GM23248 (cell line): Measurements from ENCODE around the gene DSC1. TPM values are rescaled to one million over a fixed set of nuclear protein-coding genes. Genes with fewer than 3 reads are reported as not detected.
"Not testable (repeated sequence)": the region's sequence is repeated elsewhere in the genome, so short reads cannot be mapped to it uniquely, and the experiment has no call there.

Experiments used
- DNase-seq: peaks from one replicate; pipeline ENCODE4 v3.0.0-alpha.2; 2015
- H2AFZ ChIP-seq: fragments of 200-600 bp; sonication (generic); 2 replicates; pipeline ENCODE4 v1.6.1; 2016; ENCODE audit warnings: antibody characterized with exemption
- H3F3A ChIP-seq: fragments of 200-600 bp; sonication (generic); 2 replicates; pipeline ENCODE4 v1.6.1; 2016; ENCODE audit warnings: mild to moderate bottlenecking, antibody characterized with exemption, mixed run types; ENCODE audit not compliant: insufficient read depth
- H3K27ac ChIP-seq: fragments of 200-600 bp; sonication (generic); 2 replicates; pipeline ENCODE4 v1.5.1; 2016; ENCODE audit warnings: mild to moderate bottlenecking
- H3K27me3 ChIP-seq: fragments of 200-600 bp; sonication (generic); replicated peaks from 2 replicates; pipeline ENCODE4 v1.6.1; 2016; ENCODE audit warnings: mild to moderate bottlenecking; ENCODE audit not compliant: insufficient read depth
- H3K36me3 ChIP-seq: fragments of 200-600 bp; sonication (generic); 2 replicates; pipeline ENCODE4 v1.6.1; 2016; ENCODE audit warnings: low read depth, mild to moderate bottlenecking
- H3K4me1 ChIP-seq: fragments of 200-600 bp; sonication (generic); 2 replicates; pipeline ENCODE4 v1.6.1; 2016; ENCODE audit warnings: mild to moderate bottlenecking; ENCODE audit not compliant: insufficient read depth
- H3K4me2 ChIP-seq: fragments of 200-600 bp; sonication (generic); one replicate; pipeline ENCODE4 v1.6.1; 2016; ENCODE audit warnings: mild to moderate bottlenecking; ENCODE audit not compliant: unreplicated experiment
- H3K4me3 ChIP-seq: fragments of 200-600 bp; sonication (generic); 2 replicates; pipeline ENCODE4 v1.5.1; 2016; ENCODE audit warnings: mild to moderate bottlenecking
- H3K79me2 ChIP-seq: fragments of 200-600 bp; sonication (generic); 2 replicates; pipeline ENCODE4 v1.6.1; 2016; ENCODE audit warnings: mild to moderate bottlenecking; ENCODE audit not compliant: insufficient read depth
- H3K9ac ChIP-seq: fragments of 200-600 bp; sonication (generic); 2 replicates; pipeline ENCODE4 v1.6.1; 2016; ENCODE audit warnings: mild to moderate bottlenecking
- H3K9me2 ChIP-seq: fragments of 200-600 bp; sonication (generic); 2 replicates; pipeline ENCODE4 v1.6.1; 2016; ENCODE audit warnings: mixed run types, mild to moderate bottlenecking, moderate library complexity; ENCODE audit not compliant: insufficient read depth
- H3K9me3 ChIP-seq: fragments of 200-600 bp; sonication (generic); one replicate; pipeline ENCODE4 v1.6.1; 2017; ENCODE audit warnings: low read depth
- H4K20me1 ChIP-seq: fragments of 200-600 bp; sonication (generic); 2 replicates; pipeline ENCODE4 v1.6.0; 2016; ENCODE audit not compliant: insufficient read depth
- EZH2 ChIP-seq: fragments of 200-600 bp; sonication (generic); IDR thresholded peaks from 2 replicates; pipeline ENCODE4 v1.6.1; 2018; ENCODE audit warnings: antibody characterized with exemption, mild to moderate bottlenecking; ENCODE audit not compliant: insufficient read depth, poor library complexity, severe bottlenecking
- EZH2phosphoT487 ChIP-seq: fragments of 200-600 bp; sonication (generic); IDR thresholded peaks from 2 replicates; pipeline ENCODE4 v1.6.1; 2018; ENCODE audit warnings: antibody characterized with exemption, moderate library complexity, mild to moderate bottlenecking, low read depth; ENCODE audit not compliant: insufficient read depth
- WGBS, 2 experiments: methylation state at CpG; one replicate each; pipeline ENCODE4 v1.1.6; 2015 to 2017; ENCODE audit warnings: low lambda C conversion rate in 2 of 2, low coverage in 1 of 2; ENCODE audit errors: missing lambda C conversion rate in 2 of 2; 5-methylcytosine and 5-hydroxymethylcytosine counted together
- in situ Hi-C: fragments of 300-500 bp; cut with MboI; formaldehyde crosslinking; loops from 2 replicates; pipeline ENCODE4 v1.15.0; 2020
- polyA plus RNA-seq: library from polyadenylated mRNA; unstranded; fragments of >200 nt; fragmentation: Nextera tagmentation; extraction: Ambion mirVana; gene quantifications from 2 replicates; pipeline ENCODE4 v1.2.1, GENCODE V29; 2016
- total RNA-seq: library from RNA; depleted of rRNA; stranded (reverse); fragments of >200 nt; shearing (Covaris generic); gene quantifications from 2 replicates; pipeline ENCODE4 v1.2.3, GENCODE V29; 2014

The DSC1 gene
- total and polyA plus RNA-seq, 2 experiments from 2014 or later: not detected

GRCh38 chr18:31129398-31130115, 33.1 kb downstream of the DSC1 start:
- Histone ChIP-seq H2AFZ (no peak overlapping the region), H3K27ac (no peak overlapping the region), H3F3A (no peaks in the 10 kb centered on the region), H3K9me2 (no peaks in the 10 kb centered on the region), H4K20me1 (no peaks in the 10 kb centered on the region), H3K27me3 (no peaks in the 10 kb centered on the region), H3K9ac (no peak overlapping the region), H3K9me3 (no peaks in the 10 kb centered on the region), H3K36me3 (no peaks in the 10 kb centered on the region), H3K4me1 (no peaks in the 10 kb centered on the region), H3K79me2 (no peaks in the 10 kb centered on the region), H3K4me2 (no peak overlapping the region), H3K4me3 (no peak overlapping the region)
- in situ Hi-C loops: no loop called here
- 0 to 3% methylated on average over 1 of the region's 1 CpG for WGBS, 2 experiments
- TF ChIP-seq EZH2 (no peak), EZH2phosphoT487 (no peak)
- no peak for DNase-seq

GRCh38 chr18:31125878-31126277, 36.8 kb downstream of the DSC1 start:
- no peak overlapping the region for H3K4me3 ChIP-seq
- H3K9me2 ChIP-seq: no peaks in the 10 kb centered on the region
- no peak overlapping the region for H3K27ac ChIP-seq
- 0% methylated on average over 1 of the region's 1 CpG for WGBS, 2 experiments
- H3F3A ChIP-seq: no peaks in the 10 kb centered on the region
- no peak for TF ChIP-seq EZH2
- no peak for TF ChIP-seq EZH2phosphoT487
- no peaks in the 10 kb centered on the region for H3K27me3 ChIP-seq
- no peak overlapping the region for H3K9ac ChIP-seq
- H3K79me2 ChIP-seq: no peaks in the 10 kb centered on the region
- H2AFZ ChIP-seq: no peak overlapping the region
- no peak for DNase-seq
- no peaks in the 10 kb centered on the region for H3K9me3 ChIP-seq
- no peaks in the 10 kb centered on the region for H3K4me1 ChIP-seq
- no peaks in the 10 kb centered on the region for H3K36me3 ChIP-seq
- no peak overlapping the region for H3K4me2 ChIP-seq
- in situ Hi-C loops: no loop called here
- H4K20me1 ChIP-seq: no peaks in the 10 kb centered on the region

- 13% methylated on average over 2 of the region's 2 CpGs for WGBS, 2 experiments
- H3K9ac ChIP-seq, H2AFZ ChIP-seq, H3K4me3 ChIP-seq, in situ Hi-C loops, H3K27ac ChIP-seq, DNase-seq, H3K4me1 ChIP-seq, H3K27me3 ChIP-seq, H3K79me2 ChIP-seq, H4K20me1 ChIP-seq, H3K4me2 ChIP-seq, H3K36me3 ChIP-seq, H3K9me3 ChIP-seq, H3K9me2 ChIP-seq, H3F3A ChIP-seq: not testable (repeated sequence)
Measured at GRCh38 chr18:31123125-31123524, 39.5 kb downstream of the DSC1 start.

GRCh38 chr18:31120594-31120993, 42.1 kb downstream of the DSC1 start:
- in situ Hi-C loops: no loop called here
- H3F3A ChIP-seq: no peaks in the 10 kb centered on the region
- no peak for TF ChIP-seq EZH2
- TF ChIP-seq EZH2phosphoT487: no peak
- H3K27ac ChIP-seq: no peak overlapping the region
- no peaks in the 10 kb centered on the region for H3K79me2 ChIP-seq
- no peaks in the 10 kb centered on the region for H3K36me3 ChIP-seq
- no peaks in the 10 kb centered on the region for H3K9me3 ChIP-seq
- no peaks in the 10 kb centered on the region for H4K20me1 ChIP-seq
- WGBS, 2 experiments: 0% methylated on average over 2 of the region's 2 CpGs
- H2AFZ ChIP-seq: no peak overlapping the region
- no peak overlapping the region for H3K9ac ChIP-seq
- no peak for DNase-seq
- no peak overlapping the region for H3K4me3 ChIP-seq
- no peaks in the 10 kb centered on the region for H3K9me2 ChIP-seq
- no peaks in the 10 kb centered on the region for H3K4me1 ChIP-seq
- no peak overlapping the region for H3K4me2 ChIP-seq
- no peaks in the 10 kb centered on the region for H3K27me3 ChIP-seq

- Histone ChIP-seq H2AFZ (no peak overlapping the region), H3K4me2 (no peak overlapping the region), H3K4me3 (no peak overlapping the region), H3K36me3 (no peaks in the 10 kb centered on the region), H4K20me1 (no peaks in the 10 kb centered on the region), H3K9me2 (no peaks in the 10 kb centered on the region), H3K79me2 (no peaks in the 10 kb centered on the region), H3F3A (no peaks in the 10 kb centered on the region), H3K27me3 (no peaks in the 10 kb centered on the region), H3K9ac (no peak overlapping the region), H3K27ac (no peak overlapping the region), H3K9me3 (no peaks in the 10 kb centered on the region), H3K4me1 (no peaks in the 10 kb centered on the region)
- DNase-seq: no peak
- TF ChIP-seq EZH2: no peak
- no peak for TF ChIP-seq EZH2phosphoT487
- in situ Hi-C loops: no loop called here
- 0% methylated on average over 2 of the region's 2 CpGs for WGBS, 2 experiments
Measured at GRCh38 chr18:31116853-31117595, 45.6 kb downstream of the DSC1 start.
